Esophagus muscularis mucosa (tissue), 4 donors: ENCODE measurements around the gene ZSWIM6. TPM values are rescaled to one million over a fixed set of nuclear protein-coding genes. Genes with fewer than 3 reads are reported as not detected.

Source experiments
- DNase-seq: peaks from one replicate; pipeline ENCODE4 v3.0.0-alpha.2; 2017; ENCODE audit errors: extremely low spot score
- H3K27ac ChIP-seq, 4 donors: fragments of 200-600 bp; sonication (generic); replicated peaks in 1 of 4; 1 replicate in 3 of 4; 2 replicates in 1 of 4; pipeline ENCODE4 v1.5.1; 2016 to 2019; ENCODE audit warnings: mild to moderate bottlenecking in 1 of 4
- H3K27me3 ChIP-seq, 4 donors: fragments of 200-600 bp; sonication (generic); one replicate each; pipeline versions ENCODE4 v1.5.1 to v1.6.0; 2016 to 2019
- H3K36me3 ChIP-seq, 4 donors: fragments of 200-600 bp; sonication (generic); one replicate each; pipeline ENCODE4 v1.5.1; 2016 to 2019
- H3K4me1 ChIP-seq, 4 donors: fragments of 200-600 bp; sonication (generic); one replicate each; pipeline ENCODE4 v1.5.1; 2016 to 2019
- H3K4me3 ChIP-seq, 4 donors: fragments of 200-600 bp; sonication (generic); 1 replicate in 2 of 4; 2 replicates in 2 of 4; pipeline ENCODE4 v1.5.1; 2016 to 2019; ENCODE audit warnings: mild to moderate bottlenecking in 4 of 4, moderate library complexity in 1 of 4
- H3K9me3 ChIP-seq, 4 donors: fragments of 200-600 bp; sonication (generic); 1 replicate in 3 of 4; 2 replicates in 1 of 4; pipeline ENCODE4 v1.5.1; 2016 to 2019
- CTCF ChIP-seq, 3 experiments: fragments of 200-600 bp in 2 of 3; fragments of 450-650 bp in 1 of 3; sonication (generic) in 2 of 3; IDR thresholded peaks; one replicate each; pipeline ENCODE4 v1.5.1; 2017 to 2019; ENCODE audit warnings: antibody characterized with exemption in 3 of 3, mild to moderate bottlenecking in 2 of 3, moderate library complexity in 1 of 3
- EP300 ChIP-seq: sonication (generic); formaldehyde crosslinking; IDR thresholded peaks from one replicate; pipeline ENCODE4 v1.6.1; 2017; ENCODE audit warnings: antibody characterized with exemption
- POLR2A ChIP-seq: fragments of 450-650 bp; IDR thresholded peaks from one replicate; pipeline ENCODE4 v1.6.1; 2017; ENCODE audit warnings: antibody characterized with exemption, moderate library complexity, mild to moderate bottlenecking, low read depth
- POLR2AphosphoS5 ChIP-seq, 2 donors: sonication (generic); formaldehyde crosslinking; IDR thresholded peaks; one replicate each; pipeline ENCODE4 v1.6.1; 2017; ENCODE audit warnings: antibody characterized with exemption in 2 of 2
- WGBS: methylation state at CpG from one replicate; pipeline ENCODE4 v1.1.5; 2018; 5-methylcytosine and 5-hydroxymethylcytosine counted together
- intact Hi-C: fragments of 100-400 bp; cut with DNase I; formaldehyde crosslinking; loops from one replicate; pipeline ENCODE4 v1.15.1; 2023
- total RNA-seq, 4 donors: library from RNA; depleted of rRNA; stranded (reverse); fragments of >200 nt; gene quantifications; one replicate each; pipeline versions ENCODE4 v1.1.0 to v1.2.1, GENCODE V29; 2016

The ZSWIM6 gene
- total RNA-seq, 4 donors from 2014 or later = 10.2 to 16.4 (median 12.5) TPM

- peaks cover 13 to 25% (median 18%) of the 10 kb centered on the region in 4 donors for H3K4me1 ChIP-seq
- intact Hi-C loops = no loop called here
- peaks cover 0 to 4% (median under 1%) of the 10 kb centered on the region in 4 donors for H3K36me3 ChIP-seq
- no peaks in the 10 kb centered on the region for H3K9me3 ChIP-seq
- H3K27me3 ChIP-seq = no peaks in the 10 kb centered on the region
- DNase-seq = no peak
- TF ChIP-seq POLR2A (no peak), EP300 (no peak), CTCF (IDR thresholded peaks at IDR 0.05) (no peak), POLR2AphosphoS5 (IDR thresholded peaks at IDR 0.05) (no peak)
- 71% methylated on average over 2 of the region's 2 CpGs for whole genome bisulfite sequencing
- H3K4me3 ChIP-seq = no peak overlapping the region
- H3K27ac ChIP-seq = no peak overlapping the region
Measured at GRCh38 chr5:61386045-61386800, 54.2 kb downstream of the ZSWIM6 start.

GRCh38 chr5:61389609-61390008 lies 57.6 kb downstream of the ZSWIM6 start:
- H3K36me3 ChIP-seq = peaks cover 0 to 10% (median 2%) of the 10 kb centered on the region in 4 donors
- WGBS = 71% methylated on average over 3 of the region's 3 CpGs
- intact Hi-C loops = no loop called here

DNA sequence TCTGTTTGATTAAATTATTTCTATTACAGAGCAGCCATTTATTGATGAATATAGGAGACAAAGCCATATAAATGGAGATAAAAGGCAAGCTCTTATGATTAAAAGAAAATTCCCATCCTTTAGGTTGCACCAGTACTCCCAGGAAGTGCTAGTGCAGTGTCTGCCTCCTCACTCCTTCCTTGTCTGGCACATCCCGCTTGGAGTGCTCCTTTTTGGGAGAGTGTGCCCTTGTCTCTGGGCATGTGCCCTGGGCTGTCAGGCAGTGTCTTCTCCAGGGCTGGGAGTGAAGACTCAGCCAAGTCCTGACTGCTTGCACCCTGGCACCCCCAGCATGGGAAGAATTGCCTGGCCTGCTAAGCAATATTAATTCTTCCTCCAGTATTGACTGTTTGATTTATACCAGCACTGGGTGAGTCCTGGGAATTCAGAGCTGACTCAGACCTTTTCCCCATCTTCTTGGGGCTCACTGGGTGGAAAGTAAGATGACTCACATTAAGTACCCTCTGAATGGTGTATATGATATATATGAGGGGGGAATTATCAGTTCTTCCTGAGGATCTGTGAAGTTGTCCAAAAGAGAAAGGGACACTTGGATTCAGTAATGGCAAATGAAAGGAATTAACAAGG lies 62.1 kb downstream of the ZSWIM6 start:
- Histone ChIP-seq H3K9me3 (no peaks in the 10 kb centered on the region), H3K27me3 (no peaks in the 10 kb centered on the region), H3K36me3 (peaks cover 0 to 10% (median 2%) of the 10 kb centered on the region in 4 donors), H3K27ac (no peak overlapping the region), H3K4me1 (peaks cover 0 to 23% (median 6%) of the 10 kb centered on the region in 4 donors), H3K4me3 (no peak overlapping the region)
- 100% methylated on average over 1 of the region's 1 CpG for WGBS
- DNase-seq = no peak
- no peak for TF ChIP-seq POLR2A
- no peak for TF ChIP-seq EP300
- no peak for TF ChIP-seq POLR2AphosphoS5 (IDR thresholded peaks at IDR 0.05)
- TF ChIP-seq CTCF (IDR thresholded peaks at IDR 0.05) = no peak
- intact Hi-C loops = no loop called here

More at GRCh38 chr5:61389609-61390008, 57.6 kb downstream of the ZSWIM6 start:
- no peak for DNase-seq
- Histone ChIP-seq H3K9me3 (no peaks in the 10 kb centered on the region), H3K27me3 (no peaks in the 10 kb centered on the region), H3K4me1 (peaks cover 13 to 32% (median 20%) of the 10 kb centered on the region in 4 donors), H3K27ac (no peak overlapping the region), H3K4me3 (no peak overlapping the region)
- TF ChIP-seq POLR2AphosphoS5 (IDR thresholded peaks at IDR 0.05) (no peak), POLR2A (no peak), EP300 (no peak), CTCF (IDR thresholded peaks at IDR 0.05) (no peak)

- Histone ChIP-seq H3K4me1 (peaks cover 0 to 24% (median 7%) of the 10 kb centered on the region in 4 donors), H3K4me3 (no peak overlapping the region), H3K27me3 (no peaks in the 10 kb centered on the region), H3K36me3 (peaks cover 0 to 10% (median 2%) of the 10 kb centered on the region in 4 donors), H3K9me3 (no peaks in the 10 kb centered on the region), H3K27ac (no peak overlapping the region)
- intact Hi-C loops = no loop called here
- WGBS = 90% methylated on average over 2 of the region's 2 CpGs
- TF ChIP-seq CTCF (IDR thresholded peaks at IDR 0.05) (no peak), EP300 (no peak), POLR2A (no peak), POLR2AphosphoS5 (IDR thresholded peaks at IDR 0.05) (no peak)
- no peak for DNase-seq
Measured at GRCh38 chr5:61394793-61395192, 62.7 kb downstream of the ZSWIM6 start.
